Mucosa of rectum (tissue), 2 donors: ENCODE results near the gene AKT2.

ENCODE experiments used
- H3K27ac ChIP-seq, 2 donors: one replicate each; pipeline ENCODE4 v1.7.0; 2013; ENCODE audit warnings: inconsistent platforms in 2 of 2, low read depth in 2 of 2, low read length in 2 of 2
- H3K27me3 ChIP-seq, 2 donors: one replicate each; pipeline ENCODE4 v1.7.0; 2013; ENCODE audit warnings: low read length in 2 of 2; ENCODE audit not compliant: control insufficient read depth in 2 of 2, insufficient read depth in 2 of 2
- H3K36me3 ChIP-seq, 2 donors: one replicate each; pipeline ENCODE4 v1.7.0; 2013; ENCODE audit warnings: low read length in 2 of 2; ENCODE audit not compliant: control insufficient read depth in 2 of 2, insufficient read depth in 2 of 2
- H3K4me1 ChIP-seq, 2 donors: one replicate each; pipeline ENCODE4 v1.7.0; 2013; ENCODE audit warnings: low read length in 2 of 2, mild to moderate bottlenecking in 1 of 2; ENCODE audit not compliant: control insufficient read depth in 2 of 2, insufficient read depth in 2 of 2
- H3K4me3 ChIP-seq, 2 donors: one replicate each; pipeline ENCODE4 v1.7.0; 2013; ENCODE audit warnings: low read length in 2 of 2
- H3K9ac ChIP-seq, 2 donors: one replicate each; pipeline ENCODE4 v1.7.0; 2013; ENCODE audit warnings: low read length in 2 of 2, low read depth in 1 of 2, mild to moderate bottlenecking in 1 of 2
- H3K9me3 ChIP-seq, 2 donors: one replicate each; pipeline ENCODE4 v1.7.0; 2013; ENCODE audit warnings: low read length in 2 of 2; ENCODE audit not compliant: control insufficient read depth in 2 of 2
- donor health status: healthy.
- donor health status: Normal muscosa, but diverticular disease.

Gene AKT2

GRCh38 chr19:40254714-40255418 lies 30.3 kb downstream of the AKT2 start:
- no peak overlapping the region for H3K4me3 ChIP-seq
- H3K9me3 ChIP-seq = no peaks in the 10 kb centered on the region
- no peaks in the 10 kb centered on the region for H3K27me3 ChIP-seq
- no peak overlapping the region for H3K27ac ChIP-seq
- peaks cover 28 to 39% of the 10 kb centered on the region in 2 donors for H3K36me3 ChIP-seq
- no peak overlapping the region for H3K9ac ChIP-seq
- H3K4me1 ChIP-seq = no peaks in the 10 kb centered on the region

GRCh38 chr19:40253611-40254092 lies 31.5 kb downstream of the AKT2 start:
- Histone ChIP-seq H3K4me1 (no peaks in the 10 kb centered on the region), H3K27ac (no peak overlapping the region), H3K9ac (no peak overlapping the region), H3K27me3 (no peaks in the 10 kb centered on the region), H3K4me3 (no peak overlapping the region), H3K9me3 (no peaks in the 10 kb centered on the region), H3K36me3 (peaks cover 30 to 44% of the 10 kb centered on the region in 2 donors)

- Histone ChIP-seq H3K4me1 (no peaks in the 10 kb centered on the region), H3K36me3 (peaks cover 30 to 48% of the 10 kb centered on the region in 2 donors), H3K4me3 (no peak overlapping the region), H3K9me3 (no peaks in the 10 kb centered on the region), H3K27ac (no peak overlapping the region), H3K9ac (no peak overlapping the region), H3K27me3 (no peaks in the 10 kb centered on the region)
Observed at GRCh38 chr19:40252395-40252794, 32.8 kb downstream of the AKT2 start.

- no peaks in the 10 kb centered on the region for H3K4me1 ChIP-seq
- no peaks in the 10 kb centered on the region for H3K27me3 ChIP-seq
- H3K36me3 ChIP-seq = peaks cover 30 to 48% of the 10 kb centered on the region in 2 donors
- H3K27ac ChIP-seq = no peak overlapping the region
- no peaks in the 10 kb centered on the region for H3K9me3 ChIP-seq
- H3K4me3 ChIP-seq = no peak overlapping the region
- H3K9ac ChIP-seq = no peak overlapping the region
Observed at GRCh38 chr19:40251991-40252390, 33.2 kb downstream of the AKT2 start.

- Histone ChIP-seq H3K36me3 (peaks cover 24 to 40% of the 10 kb centered on the region in 2 donors), H3K9ac (no peak overlapping the region), H3K27me3 (no peaks in the 10 kb centered on the region), H3K9me3 (no peaks in the 10 kb centered on the region), H3K27ac (no peak overlapping the region), H3K4me1 (no peaks in the 10 kb centered on the region), H3K4me3 (no peak overlapping the region)
Observed at GRCh38 chr19:40251244-40251643, 33.9 kb downstream of the AKT2 start.

GRCh38 chr19:40249781-40250180 lies 35.4 kb downstream of the AKT2 start:
- Histone ChIP-seq H3K36me3 (peaks cover 14 to 26% of the 10 kb centered on the region in 2 donors), H3K9ac (no peak overlapping the region)

GRCh38 chr19:40249201-40249600 lies 35.9 kb downstream of the AKT2 start:
- Histone ChIP-seq H3K4me3 (no peak overlapping the region), H3K27me3 (no peaks in the 10 kb centered on the region), H3K4me1 (no peaks in the 10 kb centered on the region), H3K36me3 (peaks cover 13 to 24% of the 10 kb centered on the region in 2 donors), H3K9ac (no peak overlapping the region), H3K9me3 (no peaks in the 10 kb centered on the region), H3K27ac (no peak overlapping the region)

More at GRCh38 chr19:40249781-40250180, 35.4 kb downstream of the AKT2 start:
- Histone ChIP-seq H3K27me3 (no peaks in the 10 kb centered on the region), H3K4me3 (no peak overlapping the region), H3K4me1 (no peaks in the 10 kb centered on the region), H3K27ac (no peak overlapping the region), H3K9me3 (no peaks in the 10 kb centered on the region)

GRCh38 chr19:40247735-40248262 lies 37.3 kb downstream of the AKT2 start:
- Histone ChIP-seq H3K36me3 (peaks cover 7 to 18% of the 10 kb centered on the region in 2 donors), H3K27ac (no peak overlapping the region), H3K9ac (no peak overlapping the region), H3K27me3 (no peaks in the 10 kb centered on the region), H3K9me3 (no peaks in the 10 kb centered on the region), H3K4me3 (no peak overlapping the region), H3K4me1 (no peaks in the 10 kb centered on the region)

GRCh38 chr19:40247178-40247577 lies 38.0 kb downstream of the AKT2 start:
- Histone ChIP-seq H3K36me3 (peaks cover 7 to 13% of the 10 kb centered on the region in 2 donors), H3K9ac (no peak overlapping the region), H3K9me3 (no peaks in the 10 kb centered on the region)

GRCh38 chr19:40246292-40247073 lies 38.7 kb downstream of the AKT2 start:
- H3K4me3 ChIP-seq = no peak overlapping the region
- H3K9ac ChIP-seq = no peak overlapping the region
- H3K9me3 ChIP-seq = no peaks in the 10 kb centered on the region
- H3K27ac ChIP-seq = no peak overlapping the region
- H3K27me3 ChIP-seq = no peaks in the 10 kb centered on the region
- H3K4me1 ChIP-seq = no peaks in the 10 kb centered on the region
- peaks cover 12 to 19% of the 10 kb centered on the region in 2 donors for H3K36me3 ChIP-seq

More at GRCh38 chr19:40247178-40247577, 38.0 kb downstream of the AKT2 start:
- Histone ChIP-seq H3K27me3 (no peaks in the 10 kb centered on the region), H3K27ac (no peak overlapping the region), H3K4me1 (no peaks in the 10 kb centered on the region), H3K4me3 (no peak overlapping the region)
